H7 (cell line): ENCODE results near the gene CCDC97. TPM values are rescaled to one million over a fixed set of nuclear protein-coding genes. Genes with fewer than 3 reads are reported as not detected.
A peak's percentile ranks its signal among the peaks of the same experiment; 100 is the strongest.

Experiments
- DNase-seq: peaks from one replicate; pipeline ENCODE4 v3.0.0; 2012
- H3K27me3 ChIP-seq: 2 replicates; pipeline ENCODE4 v1.6.0; 2011; ENCODE audit warnings: mild to moderate bottlenecking, low read length; ENCODE audit not compliant: control insufficient read depth, insufficient read depth
- H3K36me3 ChIP-seq: replicated peaks from 2 replicates; pipeline ENCODE4 v1.5.1; 2011; ENCODE audit warnings: low read length; ENCODE audit not compliant: control insufficient read depth, insufficient read depth
- H3K4me3 ChIP-seq: 2 replicates; pipeline ENCODE4 v1.5.1; 2011; ENCODE audit warnings: low read depth, mild to moderate bottlenecking, control low read depth, low read length, moderate library complexity; ENCODE audit not compliant: insufficient read depth
- total RNA-seq: library from RNA; depleted of rRNA; stranded (reverse); fragments of >200 nt; shearing (Covaris generic); gene quantifications from 2 replicates; pipeline ENCODE4 v1.2.3, GENCODE V29; 2014

The CCDC97 gene
- total RNA-seq, 1 experiment from 2014 or later = 19.6 TPM

DNA sequence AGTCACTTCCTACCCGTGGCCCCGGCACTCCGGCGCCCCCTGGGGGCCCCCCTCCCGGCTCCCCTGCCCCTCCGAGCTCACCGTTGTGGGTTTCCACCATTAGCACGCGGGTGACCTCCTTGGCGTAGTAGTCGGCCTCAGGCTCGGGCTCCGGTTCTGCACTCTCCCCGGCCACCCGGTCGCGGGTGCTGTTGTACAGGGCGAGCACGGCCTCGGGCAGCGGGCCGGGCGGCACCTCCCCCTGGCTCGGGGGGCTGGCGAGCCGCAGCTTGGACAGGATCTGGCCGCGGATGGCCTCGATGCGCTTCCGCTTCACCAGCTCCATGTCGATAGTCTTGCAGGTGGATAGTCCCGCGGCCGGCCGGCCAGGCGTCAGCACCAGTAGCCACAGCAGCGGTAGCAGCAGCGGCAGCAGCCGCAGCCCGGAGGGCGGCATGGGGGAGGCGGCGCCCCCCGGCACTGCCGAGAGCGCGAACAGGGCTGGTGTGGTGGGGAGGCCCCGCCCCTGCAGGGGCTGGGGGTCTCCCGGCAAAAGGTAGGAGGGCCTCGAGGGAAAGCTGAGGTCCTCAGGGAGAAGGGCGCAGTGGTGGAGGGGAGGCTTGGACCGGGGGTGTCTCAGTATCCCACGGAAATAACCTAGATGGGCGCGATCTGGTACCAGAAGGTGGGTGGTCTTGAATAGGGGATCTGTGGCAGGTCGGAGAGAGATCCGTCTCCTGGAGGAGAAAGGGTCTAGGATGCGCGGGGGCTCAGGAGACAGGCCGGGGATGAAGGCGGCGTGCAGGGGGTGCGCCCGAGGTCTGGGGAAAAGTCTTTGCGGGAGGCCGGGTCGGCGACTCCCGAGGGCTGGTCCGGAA is 42.9 kb downstream of the CCDC97 start:
- Histone ChIP-seq H3K4me3 (peak overlapping the region; percentile 79), H3K36me3 (no peaks in the 10 kb centered on the region), H3K27me3 (peaks cover 31% of the 10 kb centered on the region)
- peak; percentile 94 for DNase-seq

DNA sequence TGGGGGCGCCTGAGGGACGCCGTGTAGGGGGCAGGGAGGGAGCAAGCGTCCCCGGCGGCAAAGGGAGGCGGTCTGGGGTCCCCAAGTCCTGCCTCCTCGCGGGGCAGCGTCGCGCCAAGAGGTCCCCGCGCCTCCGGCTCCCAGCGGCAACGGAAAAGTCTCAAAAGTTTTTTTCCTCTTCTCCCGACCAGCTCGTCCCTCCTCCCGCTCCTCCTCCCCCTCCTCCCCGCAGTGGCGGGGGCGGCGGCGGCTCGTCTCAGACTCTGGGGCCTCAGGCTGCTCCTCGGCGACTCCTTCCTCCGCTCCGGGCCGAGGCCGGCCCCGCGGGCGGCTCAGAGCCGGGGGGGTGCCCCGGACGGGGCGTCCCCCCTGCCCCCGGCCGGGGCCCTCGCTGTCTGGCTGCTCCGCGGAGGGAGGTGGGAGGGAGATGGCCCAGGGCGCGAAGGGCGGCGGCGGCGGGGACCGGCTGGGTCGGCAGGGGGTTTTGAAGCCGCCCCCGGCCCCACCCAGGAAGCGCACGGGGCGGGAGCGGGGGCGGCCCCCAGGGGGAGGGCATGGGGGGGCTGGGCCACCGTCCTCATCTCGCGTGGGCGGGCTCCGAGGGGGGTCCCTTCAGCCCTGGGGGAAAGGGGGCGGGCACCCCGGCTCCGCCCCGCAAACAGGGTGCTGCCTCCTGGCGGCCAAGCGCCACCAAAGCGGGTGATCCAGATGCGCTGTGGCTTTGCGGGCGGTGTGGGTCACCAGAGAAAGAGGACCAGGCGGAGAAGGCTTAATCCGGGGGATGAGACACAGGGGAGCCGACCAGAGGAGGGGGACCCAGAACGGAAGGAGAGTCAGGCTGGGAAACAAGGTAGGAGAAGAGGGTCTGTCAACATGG is 43.7 kb downstream of the CCDC97 start, which contains the start of gene TGFB1:
Gene TGFB1, minus strand, starts transcription at position 457 of the 877 bp plus-strand sequence. CDS start 878 bp downstream, outside the sequence.
- Histone ChIP-seq H3K36me3 (no peaks in the 10 kb centered on the region), H3K4me3 (peak within 1 kb of the TSS; percentile 79), H3K27me3 (peaks cover 31% of the 10 kb centered on the region)
- DNase-seq = peak; percentile 96

DNA sequence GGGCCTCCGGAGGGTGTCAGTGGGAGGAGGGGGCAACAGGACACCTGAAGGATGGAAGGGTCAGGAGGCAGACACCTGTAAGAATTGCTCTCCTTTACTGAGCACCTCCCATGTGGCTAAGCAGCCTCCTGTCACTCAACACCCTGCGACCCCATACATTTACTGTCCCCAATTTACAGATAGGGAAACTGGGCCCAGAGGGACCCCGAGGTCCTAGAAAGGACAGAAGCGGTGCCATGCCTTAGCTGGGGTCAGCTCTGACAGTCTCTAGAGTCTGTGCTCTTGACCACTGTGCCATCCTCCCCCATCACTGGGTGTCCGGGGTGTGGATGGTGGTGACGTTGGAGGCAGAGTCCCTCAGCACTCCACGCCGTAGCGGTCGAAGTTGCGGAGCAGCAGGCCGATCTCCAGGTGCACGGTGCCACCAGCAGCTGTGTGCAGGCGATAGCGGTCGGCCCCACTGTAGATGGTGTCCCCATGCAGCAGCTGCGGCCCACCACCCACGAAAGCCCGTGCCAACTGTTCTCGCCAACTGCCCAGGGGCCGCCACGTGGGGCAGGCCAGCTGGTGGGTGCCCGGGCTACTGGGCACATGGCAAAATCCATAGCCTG is 44.5 kb downstream of the CCDC97 start:
- peak; percentile 46 for DNase-seq
- peak overlapping the region; percentile 79; the same call in 1 of the 2 replicates for H3K4me3 ChIP-seq
- no peaks in the 10 kb centered on the region for H3K36me3 ChIP-seq
- H3K27me3 ChIP-seq = peaks cover 31% of the 10 kb centered on the region

DNA sequence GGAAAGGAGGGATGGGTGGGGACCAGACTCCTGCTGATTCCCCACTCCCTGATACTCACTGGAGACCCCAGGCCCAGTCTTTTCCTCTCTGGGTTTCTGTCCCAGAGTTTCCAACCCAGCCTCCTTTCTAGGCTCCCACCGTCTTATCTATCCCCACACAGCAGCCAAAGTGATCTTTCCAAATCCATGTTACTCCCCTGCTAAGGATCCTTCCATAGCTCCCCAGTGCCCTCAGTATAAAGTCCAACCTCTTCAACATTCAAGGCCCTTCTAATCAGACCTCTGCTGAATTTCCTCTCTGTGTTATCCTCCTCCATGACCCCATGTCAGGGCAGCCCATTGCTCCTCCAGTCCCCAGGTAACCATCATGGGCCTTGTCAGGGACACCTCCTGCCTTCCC is 45.1 kb downstream of the CCDC97 start:
- Histone ChIP-seq H3K4me3 (no peak overlapping the region), H3K27me3 (peaks cover 31% of the 10 kb centered on the region), H3K36me3 (no peaks in the 10 kb centered on the region)
- no peak for DNase-seq

DNA sequence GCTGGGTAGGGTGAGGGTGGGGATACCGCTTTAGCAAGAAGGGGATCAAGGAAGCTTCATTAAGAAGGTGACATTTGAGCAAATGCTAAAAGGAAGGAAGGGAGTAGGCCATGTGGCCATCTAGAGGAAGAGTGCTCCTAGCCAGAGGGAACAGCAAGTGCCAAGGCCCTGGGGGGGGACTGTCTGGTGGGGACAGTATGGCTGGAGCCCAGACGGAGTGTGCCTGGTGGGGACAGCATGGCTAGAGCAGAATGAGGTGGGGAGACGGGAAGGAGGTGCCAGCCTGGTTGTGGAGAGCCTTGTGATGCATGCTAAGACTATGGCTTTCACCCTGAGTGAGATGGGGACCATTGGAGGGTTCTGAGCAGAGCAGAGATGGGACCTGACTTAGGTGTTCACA is 45.8 kb downstream of the CCDC97 start:
- Histone ChIP-seq H3K36me3 (no peaks in the 10 kb centered on the region), H3K27me3 (peaks cover 27% of the 10 kb centered on the region), H3K4me3 (no peak overlapping the region)
- DNase-seq = no peak

DNA sequence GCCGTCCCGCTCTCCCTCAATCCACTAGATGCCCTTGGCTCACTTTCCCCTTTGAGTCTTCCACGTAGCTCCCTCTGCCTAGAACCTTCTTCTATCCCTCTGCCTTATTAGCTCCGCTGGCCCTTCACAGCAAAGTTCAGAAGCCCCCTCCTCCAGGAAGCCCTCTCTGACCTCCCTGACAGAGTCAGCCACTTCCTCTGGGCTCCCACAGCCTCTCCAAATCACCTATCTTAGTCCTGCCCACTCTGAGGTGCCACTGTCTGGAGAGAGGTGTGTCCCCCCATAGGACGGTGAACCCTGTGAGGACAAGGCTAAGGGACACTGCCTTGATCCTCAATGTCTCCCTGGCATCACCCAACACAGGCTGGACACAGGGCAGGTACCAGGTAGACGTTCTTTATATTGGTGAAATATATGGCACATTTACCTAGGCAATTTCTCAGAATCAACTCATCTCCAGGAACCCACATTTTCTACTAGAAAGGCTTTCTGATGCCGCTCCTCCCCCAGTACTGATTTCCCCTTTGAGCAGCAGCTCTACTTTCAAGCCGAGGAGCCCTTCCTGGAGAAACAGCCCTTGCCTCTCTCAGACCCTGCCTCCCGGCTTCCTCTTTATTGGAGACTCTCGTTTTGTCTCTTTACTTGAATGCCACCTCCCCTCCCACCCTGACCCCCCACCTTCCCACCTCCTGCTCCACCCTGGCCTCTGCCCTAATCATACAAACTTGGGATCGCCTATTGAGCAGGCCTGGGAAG is 47.2 kb downstream of the CCDC97 start:
- H3K36me3 ChIP-seq = no peaks in the 10 kb centered on the region
- H3K4me3 ChIP-seq = no peak overlapping the region
- peaks cover 14% of the 10 kb centered on the region for H3K27me3 ChIP-seq
- DNase-seq = no peak

DNA sequence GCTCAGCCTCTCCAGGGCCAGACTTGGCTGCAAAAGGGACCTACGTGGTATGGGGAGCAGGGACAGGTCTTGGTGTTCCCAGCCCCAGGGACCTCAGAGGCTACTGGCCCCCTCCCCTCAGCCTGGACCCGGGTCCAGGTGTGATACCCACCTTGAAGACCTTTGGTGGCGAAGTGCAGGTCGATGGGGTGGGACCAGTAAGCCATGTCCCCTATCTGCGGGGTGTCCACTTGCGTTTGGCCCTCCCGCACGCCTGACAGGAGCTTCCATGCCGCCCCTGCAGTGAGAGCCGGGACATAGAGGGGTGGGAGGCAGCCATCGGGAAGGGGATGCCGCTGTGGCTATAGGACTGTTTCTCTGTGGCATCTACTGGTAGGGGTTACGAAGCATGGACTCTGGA is 47.8 kb downstream of the CCDC97 start:
- Histone ChIP-seq H3K27me3 (peaks cover 8% of the 10 kb centered on the region), H3K36me3 (no peaks in the 10 kb centered on the region), H3K4me3 (no peak overlapping the region)
- peak; percentile 34 for DNase-seq

DNA sequence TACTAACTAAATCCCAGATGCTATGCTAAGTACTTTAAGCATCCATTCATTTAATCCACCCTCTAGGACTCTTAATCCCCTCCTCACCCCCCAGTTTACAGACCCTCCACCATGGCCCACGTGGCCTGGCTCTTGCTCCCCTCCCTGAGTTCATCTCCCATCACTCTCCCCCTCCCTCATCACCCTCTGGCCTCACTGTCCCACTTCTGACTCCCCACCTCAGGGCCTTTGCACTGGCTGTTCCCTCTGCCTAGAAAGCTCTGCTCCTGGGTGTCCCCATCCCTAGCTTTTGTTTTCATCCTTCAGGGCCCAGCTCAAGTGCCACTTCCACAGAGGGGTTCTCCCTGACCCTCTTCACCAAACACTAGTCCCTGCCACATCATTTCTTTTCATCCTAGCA is 49.8 kb downstream of the CCDC97 start:
- no peaks in the 10 kb centered on the region for H3K36me3 ChIP-seq
- DNase-seq = no peak
- no peaks in the 10 kb centered on the region for H3K27me3 ChIP-seq
- no peak overlapping the region for H3K4me3 ChIP-seq

DNA sequence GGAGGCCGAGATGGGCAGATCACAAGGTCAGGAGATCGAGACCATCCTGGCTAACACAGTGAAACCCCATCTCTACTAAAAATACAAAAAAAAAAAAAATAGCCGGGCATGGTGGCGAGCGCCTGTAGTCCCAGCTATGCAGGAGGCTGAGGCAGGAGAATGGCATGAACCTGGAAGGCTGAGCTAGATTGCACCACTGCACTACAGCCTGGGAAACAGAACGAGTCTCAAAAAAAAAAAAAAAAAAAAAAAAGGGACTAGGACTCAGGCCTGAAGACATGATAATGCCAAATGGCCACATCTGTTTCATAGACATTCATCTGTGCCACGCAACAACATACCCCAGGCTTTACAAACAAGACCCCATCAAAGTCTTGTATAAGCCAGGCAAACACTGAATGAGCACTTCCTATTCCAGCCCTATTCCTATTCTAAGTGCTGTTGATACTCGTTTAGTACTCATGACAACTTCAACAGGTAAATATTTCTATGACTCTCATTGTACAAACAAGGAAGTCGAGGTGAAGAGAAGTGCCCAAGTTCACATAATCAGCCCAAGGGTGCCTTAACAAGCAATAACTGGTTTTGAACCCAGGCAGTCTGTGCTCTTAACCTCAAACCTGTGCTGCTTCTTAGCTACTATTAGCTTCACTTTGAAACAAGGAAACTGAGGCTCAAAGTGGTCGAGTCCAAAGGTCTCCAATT is 52.3 kb downstream of the CCDC97 start:
- Histone ChIP-seq H3K27me3 (no peaks in the 10 kb centered on the region), H3K4me3 (no peak overlapping the region), H3K36me3 (no peaks in the 10 kb centered on the region)
- DNase-seq = peak; percentile 6

DNA sequence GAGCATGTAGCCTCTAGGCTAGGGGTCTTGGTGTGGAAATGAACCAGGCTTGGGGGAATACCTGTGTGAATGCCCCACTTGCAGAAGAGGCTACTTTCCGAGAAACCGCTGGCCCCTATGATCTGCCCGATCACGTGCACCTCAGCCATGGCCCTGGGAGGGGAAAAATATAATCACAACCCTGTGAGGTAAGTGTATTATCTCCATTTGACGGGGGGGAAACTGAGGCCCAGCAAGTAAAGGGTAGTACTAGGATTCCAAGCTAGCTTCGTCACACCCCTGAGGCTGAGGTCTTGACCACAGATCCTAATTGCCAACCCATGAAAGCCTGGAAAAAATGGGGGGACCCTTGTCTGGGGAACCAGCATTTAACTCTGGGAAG is 53.4 kb downstream of the CCDC97 start:
- no peaks in the 10 kb centered on the region for H3K27me3 ChIP-seq
- DNase-seq = peak; percentile 22
- no peaks in the 10 kb centered on the region for H3K36me3 ChIP-seq
- peak overlapping the region; percentile 75 for H3K4me3 ChIP-seq

DNA sequence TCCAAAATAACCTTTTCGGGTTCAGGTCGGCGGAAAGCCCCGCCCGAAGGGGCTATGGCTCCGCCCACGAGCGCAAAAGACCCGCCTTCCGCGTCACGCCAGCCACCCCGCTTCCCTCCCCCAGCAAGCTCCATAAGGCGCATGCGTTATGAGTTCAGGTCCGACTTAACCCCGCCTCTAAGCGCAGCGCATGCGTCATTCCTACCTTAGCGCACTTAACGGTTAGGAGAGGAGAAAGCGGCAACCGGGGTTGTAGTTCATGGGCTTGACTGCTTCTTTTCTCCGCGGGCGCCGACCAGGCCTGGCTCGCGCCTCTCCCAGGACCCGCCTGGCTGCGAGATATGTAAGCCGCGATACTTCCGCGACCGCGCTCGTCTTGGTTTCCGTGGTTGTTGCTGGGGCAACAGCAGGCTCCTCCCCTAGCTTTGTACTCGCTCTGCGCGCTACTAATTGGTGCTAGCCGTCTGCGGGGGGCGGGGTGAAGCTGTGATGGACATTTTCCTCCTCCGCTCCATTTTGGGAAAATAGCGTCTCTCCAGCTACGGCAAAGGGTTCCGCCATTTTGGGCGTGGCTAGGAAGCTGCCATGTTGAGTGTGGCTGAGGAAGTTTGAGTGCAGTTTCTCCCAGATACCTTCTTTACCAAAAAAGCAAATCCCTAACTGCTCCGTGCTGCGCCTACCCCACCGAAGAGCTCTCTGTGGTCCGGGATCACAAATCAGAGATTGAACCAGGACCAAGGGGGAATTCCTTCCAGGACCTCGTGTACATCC is 54.0 kb downstream of the CCDC97 start, which contains the start of gene B9D2:
Gene B9D2, minus strand, starts transcription at position 397 of the 771 bp plus-strand sequence. CDS start 630 bp downstream, outside the sequence.
- Histone ChIP-seq H3K27me3 (no peaks in the 10 kb centered on the region), H3K4me3 (peak within 1 kb of the TSS; percentile 75), H3K36me3 (no peaks in the 10 kb centered on the region)
- DNase-seq = peak; percentile 99

DNA sequence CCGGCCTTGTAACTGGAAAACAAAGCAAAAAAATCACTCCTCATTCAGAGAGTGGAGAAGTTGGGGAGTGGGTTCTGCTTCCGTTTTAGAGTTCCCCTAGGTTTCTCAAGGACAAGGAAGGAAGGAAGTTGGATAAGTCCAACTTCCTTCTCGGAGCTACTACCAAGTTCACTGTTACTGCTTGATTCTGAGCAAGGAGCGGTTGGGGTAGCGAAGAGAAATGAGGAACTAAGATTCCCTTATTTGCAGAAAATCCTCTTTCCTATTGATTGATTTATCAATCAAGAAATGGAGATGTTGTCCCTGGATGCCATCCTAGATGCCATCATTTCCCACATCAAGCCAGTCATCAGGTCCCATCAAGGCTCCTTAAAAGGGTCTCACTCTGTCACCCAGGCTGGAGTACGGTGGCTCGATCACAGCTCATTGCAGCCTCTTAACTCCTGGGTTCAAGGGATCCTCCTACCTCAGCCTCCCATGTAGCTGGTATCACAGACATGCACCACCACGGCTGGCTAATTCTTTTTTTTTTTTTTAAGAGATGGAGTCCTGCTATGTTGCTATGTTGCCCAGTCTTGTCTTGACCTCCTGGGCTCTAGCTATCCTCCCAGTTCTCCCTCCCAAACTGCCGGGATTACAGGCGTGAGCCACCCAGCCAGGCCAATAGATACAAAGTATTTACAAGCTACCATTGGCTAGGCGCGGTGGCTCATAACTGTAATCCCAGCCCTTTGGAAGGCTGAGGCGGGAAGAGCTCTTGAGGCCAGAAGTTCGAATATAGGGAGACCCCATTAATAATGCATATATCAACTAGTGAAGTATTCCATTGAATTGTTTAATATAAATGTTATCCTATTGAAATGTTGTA is 54.8 kb downstream of the CCDC97 start:
- Histone ChIP-seq H3K36me3 (no peaks in the 10 kb centered on the region), H3K4me3 (peak overlapping the region; percentile 75), H3K27me3 (no peaks in the 10 kb centered on the region)
- no peak for DNase-seq
